GM12878 (cell line): Measurements from ENCODE around the gene FNTB. TPM values are rescaled to one million over a fixed set of nuclear protein-coding genes. Genes with fewer than 3 reads are reported as not detected.

Experiments used
- ATAC-seq: fragments of 200-7000 bp; cut with Tn5 transposase; 3 replicates; pipeline ENCODE4 v1.9.1; 2020; ENCODE audit warnings: mild to moderate bottlenecking, moderate library complexity
- BruUV-seq: library from RNA; stranded (reverse); fragments of 400-500 nt; replicated peaks from 2 replicates; lab custom pipeline; 2021; lab: Mats Ljungman, UMichigan
- CTCF ChIA-PET: fragments of 300-600 bp; sonication (Branson Sonifier 250); formaldehyde crosslinking; extraction: SDS; loops from one replicate; lab custom pipeline; 2021; ENCODE audit warnings: inconsistent platforms; lab: Yijun Ruan, JAX
- POLR2A ChIA-PET: fragments of 350-600 bp; formaldehyde crosslinking; extraction: SDS; loops from one replicate; lab custom pipeline; 2021; ENCODE audit warnings: inconsistent platforms; lab: Charles Lee
- RAD21 ChIA-PET: fragments of 300-600 bp; sonication (Branson Sonifier 250); formaldehyde crosslinking; loops from one replicate; lab custom pipeline; 2023; ENCODE audit warnings: antibody characterized with exemption; ENCODE audit not compliant: unreplicated experiment; lab: Charles Lee
- SMC1A ChIA-PET: fragments of 300-600 bp; sonication (Branson Sonifier 250); formaldehyde crosslinking; loops from one replicate; lab custom pipeline; 2023; ENCODE audit not compliant: unreplicated experiment, uncharacterized antibody; lab: Charles Lee
- DNase-seq: peaks from one replicate; pipeline ENCODE4 v3.0.0-alpha.2; 2011; ENCODE audit warnings: low read depth, low spot score
- FAIRE-seq: peaks from 3 replicates; lab custom pipeline; 2011; peaks lifted over from hg19 to GRCh38; lab: Jason Lieb, UNC
- H2AFZ ChIP-seq: 2 replicates; pipeline ENCODE4 v1.6.0; 2011; ENCODE audit warnings: low read depth, low read length, control low read depth; ENCODE audit not compliant: control insufficient read depth
- H3K27ac ChIP-seq: 2 replicates; pipeline ENCODE4 v1.5.1; 2011; ENCODE audit warnings: control low read depth; ENCODE audit not compliant: control insufficient read depth, insufficient read depth
- H3K27me3 ChIP-seq, 2 experiments: replicated peaks in 1 of 2; 2 replicates each; pipeline versions ENCODE4 v1.6.0 to v1.6.1; 2011; ENCODE audit warnings: low read length in 1 of 2; ENCODE audit not compliant: control insufficient read depth in 2 of 2, insufficient read depth in 2 of 2
- H3K36me3 ChIP-seq, 2 experiments: 2 replicates each; pipeline ENCODE4 v1.5.1; 2011; ENCODE audit warnings: low read length in 1 of 2; ENCODE audit not compliant: control insufficient read depth in 2 of 2, insufficient read depth in 2 of 2
- H3K4me1 ChIP-seq: 2 replicates; pipeline ENCODE4 v1.6.1; 2011; ENCODE audit warnings: mild to moderate bottlenecking, low read length, moderate library complexity, mixed read lengths; ENCODE audit not compliant: control insufficient read depth, insufficient read depth
- H3K4me2 ChIP-seq: 2 replicates; pipeline ENCODE4 v1.6.0; 2011; ENCODE audit warnings: control low read depth; ENCODE audit not compliant: control insufficient read depth, insufficient read depth
- H3K4me3 ChIP-seq: fragments of 200-600 bp; sonication (generic); 2 replicates; pipeline ENCODE4 v1.5.1; 2016
- H3K79me2 ChIP-seq: 2 replicates; pipeline ENCODE4 v1.6.0; 2011; ENCODE audit warnings: low read length; ENCODE audit not compliant: control insufficient read depth, insufficient read depth
- H3K9ac ChIP-seq: 2 replicates; pipeline ENCODE4 v1.8.0; 2011; ENCODE audit warnings: low read length, control low read depth, mixed read lengths; ENCODE audit not compliant: control insufficient read depth, insufficient read depth
- H3K9me3 ChIP-seq: replicated peaks from 3 replicates; pipeline ENCODE4 v1.5.1; 2011; ENCODE audit warnings: mild to moderate bottlenecking, low read length; ENCODE audit not compliant: control insufficient read depth, insufficient read depth
- H4K20me1 ChIP-seq: 2 replicates; pipeline ENCODE4 v1.6.0; 2011; ENCODE audit not compliant: control insufficient read depth, insufficient read depth
- CBFB ChIP-seq: IDR thresholded peaks from 2 replicates; pipeline ENCODE4 v1.6.1; 2016; ENCODE audit warnings: antibody characterized with exemption, low read depth
- CHD4 ChIP-seq: fragments of 200-600 bp; sonication (generic); IDR thresholded peaks from 2 replicates; pipeline ENCODE4 v1.6.1; 2016; ENCODE audit warnings: mild to moderate bottlenecking
- KLF5 ChIP-seq: fragments of 450-650 bp; IDR thresholded peaks from 2 replicates; pipeline ENCODE4 v1.6.1; 2014; ENCODE audit warnings: mild to moderate bottlenecking; ENCODE audit not compliant: partially characterized antibody
- NFIC ChIP-seq: IDR thresholded peaks from 2 replicates; pipeline ENCODE4 v1.6.1; 2012; ENCODE audit warnings: low read depth, mild to moderate bottlenecking, inconsistent platforms, low read length, moderate library complexity
- STAT1 ChIP-seq: fragments of 450-650 bp; conservative IDR thresholded peaks from 2 replicates; pipeline ENCODE4 v1.6.1; 2014; ENCODE audit warnings: antibody characterized with exemption, mild to moderate bottlenecking
- ZZZ3 ChIP-seq: IDR thresholded peaks from 2 replicates; pipeline ENCODE4 v1.6.1; 2011; ENCODE audit warnings: low read depth; ENCODE audit not compliant: control insufficient read depth, insufficient read length
- WGBS: methylation state at CpG from one replicate; pipeline ENCODE4 v1.1.6; 2016; ENCODE audit warnings: low lambda C conversion rate; ENCODE audit not compliant: insufficient replicate concordance, insufficient coverage; ENCODE audit errors: missing lambda C conversion rate; 5-methylcytosine and 5-hydroxymethylcytosine counted together
- in situ Hi-C: fragments of 300-500 bp; cut with MboI; formaldehyde crosslinking; loops from 9 replicates; pipeline ENCODE4 v1.14.3; 2018; ENCODE audit warnings: mixed read lengths
- intact Hi-C: fragments of 100-400 bp; cut with micrococcal nuclease; formaldehyde crosslinking; loops from one replicate; pipeline ENCODE4 v1.14.2; 2022; ENCODE audit not compliant: unreplicated experiment
- polyA plus RNA-seq, 11 experiments: library from polyadenylated mRNA; depleted of rRNA in 4 of 11; unstranded in 6 of 11; stranded (reverse) in 5 of 11; fragments of >200 nt; fragmentation: Nextera tagmentation in 4 of 11; fragmentation: Illumina TruSeq in 1 of 11; extraction: Ambion mirVana in 4 of 11; extraction: Trizol in 1 of 11; gene quantifications; 1 replicate in 1 of 11; 2 replicates in 10 of 11; pipeline versions ENCODE4 v1.2.1 to v1.2.3, GENCODE V29; 2011 to 2016; ENCODE audit warnings: inconsistent platforms in 2 of 11, missing spikeins in 2 of 11, low read depth in 1 of 11
- total RNA-seq, 4 experiments: library from RNA; depleted of rRNA in 3 of 4; stranded (reverse); fragments of >200 nt in 3 of 4; fragmentation: Illumina TruSeq in 1 of 4; extraction: Trizol in 1 of 4; gene quantifications; 2 replicates each; pipeline versions ENCODE4 v1.2.1 to v1.2.3, GENCODE V29; 2013 to 2021
- TF ChIP-seq, protein P1 (sequence below): fragments of 450-650 bp; IDR thresholded peaks from 2 replicates; pipeline ENCODE4 v1.6.1; 2016; ENCODE audit warnings: mild to moderate bottlenecking

The FNTB gene
- total and polyA plus RNA-seq, 10 of the 15 experiments (the other 5 are each of a cell fraction or from before 2014, with no cell fraction given): 10.4 to 25.1 (median 16.7) TPM

- Histone ChIP-seq H3K4me1 (peaks cover 6% of the 10 kb centered on the region; the same call in 1 of the 2 replicates), H3K9me3 (no peaks in the 10 kb centered on the region), H3K79me2 (no peaks in the 10 kb centered on the region), H3K27me3 (no peaks in the 10 kb centered on the region), H2AFZ (no peak overlapping the region), H3K4me3 (no peak overlapping the region), H3K9ac (no peak overlapping the region), H3K36me3 (peaks cover 11 to 12% of the 10 kb centered on the region in 2 experiments), H4K20me1 (no peaks in the 10 kb centered on the region), H3K4me2 (no peak overlapping the region), H3K27ac (no peak overlapping the region)
- SMC1A ChIA-PET: interaction anchor here (1.2 to 1.9 kb wide), 2 partner anchors 20 to 53 kb away, joined by 3 to 4 read pairs; no protein-coding TSS in a partner anchor
- WGBS: 100% methylated on average over 3 of the region's 3 CpGs
- ATAC-seq (no peak; the same call in 2 of the 3 replicates), DNase-seq (no peak), FAIRE-seq (no peak)
- TF ChIP-seq STAT1: no peak
- TF ChIP-seq CHD4: no peak
- TF ChIP-seq ZZZ3: no peak
- no peak for TF ChIP-seq CBFB
- TF ChIP-seq NFIC: no peak
- TF ChIP-seq, protein P1, sequence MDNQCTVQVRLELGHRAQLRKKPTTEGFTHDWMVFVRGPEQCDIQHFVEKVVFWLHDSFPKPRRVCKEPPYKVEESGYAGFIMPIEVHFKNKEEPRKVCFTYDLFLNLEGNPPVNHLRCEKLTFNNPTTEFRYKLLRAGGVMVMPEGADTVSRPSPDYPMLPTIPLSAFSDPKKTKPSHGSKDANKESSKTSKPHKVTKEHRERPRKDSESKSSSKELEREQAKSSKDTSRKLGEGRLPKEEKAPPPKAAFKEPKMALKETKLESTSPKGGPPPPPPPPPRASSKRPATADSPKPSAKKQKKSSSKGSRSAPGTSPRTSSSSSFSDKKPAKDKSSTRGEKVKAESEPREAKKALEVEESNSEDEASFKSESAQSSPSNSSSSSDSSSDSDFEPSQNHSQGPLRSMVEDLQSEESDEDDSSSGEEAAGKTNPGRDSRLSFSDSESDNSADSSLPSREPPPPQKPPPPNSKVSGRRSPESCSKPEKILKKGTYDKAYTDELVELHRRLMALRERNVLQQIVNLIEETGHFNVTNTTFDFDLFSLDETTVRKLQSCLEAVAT: no peak
- TF ChIP-seq KLF5: no peak
- BruUV-seq: no TSS peak
- intact Hi-C loops (no loop called here), in situ Hi-C loops (no loop called here)
- RAD21 ChIA-PET: interaction anchor here (1.4 kb wide), 1 partner anchor 55 kb away, joined by 6 read pairs; the partner anchor contains the start of gene FNTB
- CTCF ChIA-PET: interaction anchor here (1.3 to 2.4 kb wide), 2 partner anchors 9 to 22 kb away, joined by 3 to 5 read pairs; no protein-coding TSS in a partner anchor
- POLR2A ChIA-PET: no interaction called here
Observed at GRCh38 chr14:65042296-65042695, 55.6 kb downstream of the FNTB start.
